GM23248 (cell line): ENCODE measurements around the gene MEGF11. TPM values are rescaled to one million over a fixed set of nuclear protein-coding genes. Genes with fewer than 3 reads are reported as not detected.
A peak's percentile ranks its signal among the peaks of the same experiment; 100 is the strongest.

Source experiments
- DNase-seq: peaks from one replicate; pipeline ENCODE4 v3.0.0-alpha.2; 2015
- H2AFZ ChIP-seq: fragments of 200-600 bp; sonication (generic); 2 replicates; pipeline ENCODE4 v1.6.1; 2016; ENCODE audit warnings: antibody characterized with exemption
- H3F3A ChIP-seq: fragments of 200-600 bp; sonication (generic); 2 replicates; pipeline ENCODE4 v1.6.1; 2016; ENCODE audit warnings: mild to moderate bottlenecking, antibody characterized with exemption, mixed run types; ENCODE audit not compliant: insufficient read depth
- H3K27ac ChIP-seq: fragments of 200-600 bp; sonication (generic); 2 replicates; pipeline ENCODE4 v1.5.1; 2016; ENCODE audit warnings: mild to moderate bottlenecking
- H3K27me3 ChIP-seq: fragments of 200-600 bp; sonication (generic); replicated peaks from 2 replicates; pipeline ENCODE4 v1.6.1; 2016; ENCODE audit warnings: mild to moderate bottlenecking; ENCODE audit not compliant: insufficient read depth
- H3K36me3 ChIP-seq: fragments of 200-600 bp; sonication (generic); 2 replicates; pipeline ENCODE4 v1.6.1; 2016; ENCODE audit warnings: low read depth, mild to moderate bottlenecking
- H3K4me1 ChIP-seq: fragments of 200-600 bp; sonication (generic); 2 replicates; pipeline ENCODE4 v1.6.1; 2016; ENCODE audit warnings: mild to moderate bottlenecking; ENCODE audit not compliant: insufficient read depth
- H3K4me2 ChIP-seq: fragments of 200-600 bp; sonication (generic); one replicate; pipeline ENCODE4 v1.6.1; 2016; ENCODE audit warnings: mild to moderate bottlenecking; ENCODE audit not compliant: unreplicated experiment
- H3K4me3 ChIP-seq: fragments of 200-600 bp; sonication (generic); 2 replicates; pipeline ENCODE4 v1.5.1; 2016; ENCODE audit warnings: mild to moderate bottlenecking
- H3K79me2 ChIP-seq: fragments of 200-600 bp; sonication (generic); 2 replicates; pipeline ENCODE4 v1.6.1; 2016; ENCODE audit warnings: mild to moderate bottlenecking; ENCODE audit not compliant: insufficient read depth
- H3K9ac ChIP-seq: fragments of 200-600 bp; sonication (generic); 2 replicates; pipeline ENCODE4 v1.6.1; 2016; ENCODE audit warnings: mild to moderate bottlenecking
- H3K9me2 ChIP-seq: fragments of 200-600 bp; sonication (generic); 2 replicates; pipeline ENCODE4 v1.6.1; 2016; ENCODE audit warnings: mixed run types, mild to moderate bottlenecking, moderate library complexity; ENCODE audit not compliant: insufficient read depth
- H3K9me3 ChIP-seq: fragments of 200-600 bp; sonication (generic); one replicate; pipeline ENCODE4 v1.6.1; 2017; ENCODE audit warnings: low read depth
- H4K20me1 ChIP-seq: fragments of 200-600 bp; sonication (generic); 2 replicates; pipeline ENCODE4 v1.6.0; 2016; ENCODE audit not compliant: insufficient read depth
- EZH2 ChIP-seq: fragments of 200-600 bp; sonication (generic); IDR thresholded peaks from 2 replicates; pipeline ENCODE4 v1.6.1; 2018; ENCODE audit warnings: antibody characterized with exemption, mild to moderate bottlenecking; ENCODE audit not compliant: insufficient read depth, poor library complexity, severe bottlenecking
- EZH2phosphoT487 ChIP-seq: fragments of 200-600 bp; sonication (generic); IDR thresholded peaks from 2 replicates; pipeline ENCODE4 v1.6.1; 2018; ENCODE audit warnings: antibody characterized with exemption, moderate library complexity, mild to moderate bottlenecking, low read depth; ENCODE audit not compliant: insufficient read depth
- WGBS, 2 experiments: methylation state at CpG; one replicate each; pipeline ENCODE4 v1.1.6; 2015 to 2017; ENCODE audit warnings: low lambda C conversion rate in 2 of 2, low coverage in 1 of 2; ENCODE audit errors: missing lambda C conversion rate in 2 of 2; 5-methylcytosine and 5-hydroxymethylcytosine counted together
- in situ Hi-C: fragments of 300-500 bp; cut with MboI; formaldehyde crosslinking; loops from 2 replicates; pipeline ENCODE4 v1.15.0; 2020
- polyA plus RNA-seq: library from polyadenylated mRNA; unstranded; fragments of >200 nt; fragmentation: Nextera tagmentation; extraction: Ambion mirVana; gene quantifications from 2 replicates; pipeline ENCODE4 v1.2.1, GENCODE V29; 2016
- total RNA-seq: library from RNA; depleted of rRNA; stranded (reverse); fragments of >200 nt; shearing (Covaris generic); gene quantifications from 2 replicates; pipeline ENCODE4 v1.2.3, GENCODE V29; 2014

Gene MEGF11
- total and polyA plus RNA-seq, 2 experiments from 2014 or later = 0.14 TPM; not detected in 1

DNA sequence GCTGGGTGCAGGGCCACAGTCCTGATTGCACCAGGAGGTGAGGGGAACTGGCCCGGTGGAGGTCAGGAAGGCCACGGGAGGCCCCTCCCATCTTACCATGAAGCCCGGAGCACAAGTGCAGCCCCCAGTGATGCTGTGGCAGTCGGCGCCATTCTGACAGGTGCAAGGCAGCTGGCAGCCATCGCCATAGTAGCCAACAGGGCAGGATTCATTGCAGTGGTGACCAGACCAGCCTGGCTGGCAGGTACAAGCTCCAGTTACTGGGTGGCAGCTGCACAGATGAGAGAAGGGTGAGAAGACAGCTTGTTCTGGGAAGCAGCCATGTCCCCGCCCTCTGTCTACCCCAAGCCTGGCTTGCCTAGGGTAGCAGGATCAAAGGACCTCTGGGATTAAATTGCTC, 296.1 kb downstream of the MEGF11 start:
- Histone ChIP-seq H3K27me3 (peaks cover 43% of the 10 kb centered on the region), H3K9me3 (no peaks in the 10 kb centered on the region), H3K4me2 (no peak overlapping the region), H4K20me1 (no peaks in the 10 kb centered on the region), H3K9ac (no peak overlapping the region), H3K36me3 (no peaks in the 10 kb centered on the region), H3K27ac (no peak overlapping the region), H3K79me2 (no peaks in the 10 kb centered on the region), H3K9me2 (no peaks in the 10 kb centered on the region), H2AFZ (no peak overlapping the region), H3F3A (no peaks in the 10 kb centered on the region), H3K4me3 (no peak overlapping the region), H3K4me1 (no peaks in the 10 kb centered on the region)
- in situ Hi-C loops = no loop called here
- TF ChIP-seq EZH2 (no peak), EZH2phosphoT487 (no peak)
- 41 to 50% methylated on average over 7 of the region's 7 CpGs for WGBS, 2 experiments
- no peak for DNase-seq

- Histone ChIP-seq H3F3A (no peaks in the 10 kb centered on the region), H3K9ac (no peak overlapping the region), H3K4me3 (no peak overlapping the region), H3K4me1 (no peaks in the 10 kb centered on the region), H3K9me3 (no peaks in the 10 kb centered on the region), H3K9me2 (no peaks in the 10 kb centered on the region), H3K4me2 (no peak overlapping the region), H3K79me2 (no peaks in the 10 kb centered on the region), H3K36me3 (no peaks in the 10 kb centered on the region), H3K27me3 (peaks cover 38% of the 10 kb centered on the region), H3K27ac (no peak overlapping the region), H4K20me1 (no peaks in the 10 kb centered on the region), H2AFZ (no peak overlapping the region)
- DNase-seq = no peak
- WGBS, 2 experiments = 68 to 80% methylated on average over 3 of the region's 3 CpGs
- TF ChIP-seq EZH2 = no peak
- no peak for TF ChIP-seq EZH2phosphoT487
- in situ Hi-C loops = no loop called here
These were observed 296.7 kb downstream of the MEGF11 start for GRCh38 chr15:65956899-65957298.

DNA sequence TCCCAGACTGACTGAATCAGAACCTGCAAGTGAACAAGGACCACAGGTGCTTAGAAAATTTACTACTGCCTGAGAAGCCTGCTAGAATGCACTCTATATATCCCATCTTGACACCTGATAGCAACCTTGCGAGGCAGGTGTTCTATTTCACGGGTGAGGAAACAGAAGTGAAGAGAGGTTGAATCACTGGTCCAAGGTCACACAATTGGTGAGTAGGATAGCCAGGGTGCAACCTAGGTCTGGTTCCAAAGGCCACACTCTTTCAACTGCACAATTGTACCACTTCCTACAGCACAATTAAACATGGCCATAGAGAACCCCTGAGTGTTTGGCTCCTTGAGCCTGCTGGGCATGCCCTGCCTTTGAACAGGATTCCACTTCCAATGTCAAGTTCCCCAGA, 297.2 kb downstream of the MEGF11 start:
- H2AFZ ChIP-seq = no peak overlapping the region
- TF ChIP-seq EZH2phosphoT487 = no peak
- no peak for TF ChIP-seq EZH2
- H3K4me1 ChIP-seq = no peaks in the 10 kb centered on the region
- no peak overlapping the region for H3K27ac ChIP-seq
- no peak for DNase-seq
- WGBS, 2 experiments = 69 to 72% methylated on average over 2 of the region's 2 CpGs
- no peaks in the 10 kb centered on the region for H3F3A ChIP-seq
- no peaks in the 10 kb centered on the region for H3K36me3 ChIP-seq
- no peak overlapping the region for H3K4me3 ChIP-seq
- H3K9ac ChIP-seq = no peak overlapping the region
- no peaks in the 10 kb centered on the region for H3K9me3 ChIP-seq
- no peaks in the 10 kb centered on the region for H4K20me1 ChIP-seq
- in situ Hi-C loops = no loop called here
- H3K27me3 ChIP-seq = peaks cover 32% of the 10 kb centered on the region
- no peaks in the 10 kb centered on the region for H3K9me2 ChIP-seq
- no peaks in the 10 kb centered on the region for H3K79me2 ChIP-seq
- H3K4me2 ChIP-seq = no peak overlapping the region

GRCh38 chr15:65954289-65954741, 299.2 kb downstream of the MEGF11 start:
- no peak overlapping the region for H3K4me2 ChIP-seq
- WGBS, 2 experiments = 45% methylated on average over 4 of the region's 4 CpGs
- DNase-seq = peak; percentile 30
- in situ Hi-C loops = no loop called here
- no peak overlapping the region for H3K27ac ChIP-seq
- no peak overlapping the region for H3K9ac ChIP-seq
- no peaks in the 10 kb centered on the region for H4K20me1 ChIP-seq
- H3K4me1 ChIP-seq = no peaks in the 10 kb centered on the region
- H3K4me3 ChIP-seq = no peak overlapping the region
- H3K27me3 ChIP-seq = peaks cover 12% of the 10 kb centered on the region
- no peak for TF ChIP-seq EZH2
- no peak for TF ChIP-seq EZH2phosphoT487
- no peaks in the 10 kb centered on the region for H3F3A ChIP-seq
- H3K9me2 ChIP-seq = no peaks in the 10 kb centered on the region
- H3K9me3 ChIP-seq = no peaks in the 10 kb centered on the region
- no peaks in the 10 kb centered on the region for H3K79me2 ChIP-seq
- H3K36me3 ChIP-seq = no peaks in the 10 kb centered on the region
- no peak overlapping the region for H2AFZ ChIP-seq

- Histone ChIP-seq H4K20me1 (no peaks in the 10 kb centered on the region), H3K27me3 (peaks cover 12% of the 10 kb centered on the region), H3K4me2 (no peak overlapping the region), H3K9me2 (no peaks in the 10 kb centered on the region), H2AFZ (no peak overlapping the region), H3K4me3 (no peak overlapping the region), H3K9ac (no peak overlapping the region), H3K36me3 (no peaks in the 10 kb centered on the region), H3K9me3 (no peaks in the 10 kb centered on the region), H3K4me1 (no peaks in the 10 kb centered on the region), H3F3A (no peaks in the 10 kb centered on the region), H3K79me2 (no peaks in the 10 kb centered on the region), H3K27ac (no peak overlapping the region)
- no peak for TF ChIP-seq EZH2
- no peak for TF ChIP-seq EZH2phosphoT487
- in situ Hi-C loops = no loop called here
- DNase-seq = no peak
- 52 to 54% methylated on average over 7 of the region's 7 CpGs for WGBS, 2 experiments
These were observed 299.9 kb downstream of the MEGF11 start for GRCh38 chr15:65953622-65954021.
